ENCODE data around the gene LNX1. TPM values are rescaled to one million over a fixed set of nuclear protein-coding genes. Genes with fewer than 3 reads are reported as not detected.

Gene LNX1
- total RNA-seq, 5 donors from 2014 or later (not counting 1 experiment from before 2014, with no cell fraction given), result 0.45 TPM; not detected in 4

DNA sequence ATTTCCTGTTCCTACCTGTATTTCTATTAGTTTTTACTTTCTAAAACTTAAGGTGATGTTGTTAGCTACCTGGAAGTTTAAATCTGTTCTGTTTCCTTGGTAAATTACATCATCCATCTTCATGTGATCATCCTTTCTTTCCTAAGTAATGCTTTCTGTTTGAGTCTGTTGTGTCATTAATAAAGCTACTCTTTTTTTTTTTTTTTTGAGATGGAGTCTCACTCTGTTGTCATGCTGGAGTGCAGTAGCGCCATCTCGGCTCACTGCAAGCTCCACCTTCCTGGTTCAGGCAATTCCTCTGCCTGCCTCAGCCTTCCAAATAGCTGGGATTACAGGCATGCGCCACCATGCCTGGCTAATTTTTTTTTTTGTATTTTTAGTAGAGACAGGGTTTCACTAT lies 140.5 kb downstream of the LNX1 start:
- H3K9me3 ChIP-seq, result no peaks in the 10 kb centered on the region
- H3K27me3 Mint-ChIP-seq, result no peaks in the 10 kb centered on the region
- peaks cover 6 to 13% (median 13%) of the 10 kb centered on the region in 3 donors for H3K4me1 Mint-ChIP-seq
- H3K4me1 ChIP-seq (ENCODE audit: control insufficient read depth in 1 of 2, extremely low read depth in 1 of 2, insufficient read depth in 2 of 2, low read length in 2 of 2), result no peaks in the 10 kb centered on the region
- H3K27me3 ChIP-seq (replicated peaks in 1 of 2; ENCODE audit: control insufficient read depth in 2 of 2, extremely low read depth in 1 of 2, insufficient read depth in 2 of 2, low read length in 1 of 2), result no peaks in the 10 kb centered on the region
- H3K27ac Mint-ChIP-seq, result peak overlapping the region in 1 of 2 donors; percentile 23
- WGBS (ENCODE audit: insufficient coverage), result no CpG with 5 or more reads among the region's 3 CpGs
- peaks cover 0 to 43% of the 10 kb centered on the region in 2 donors for H3K36me3 ChIP-seq (ENCODE audit: control insufficient read depth in 2 of 2, extremely low read depth in 1 of 2, insufficient read depth in 1 of 2, low read length in 1 of 2)
- no peaks in the 10 kb centered on the region for H3K9me3 Mint-ChIP-seq
- H3K27ac ChIP-seq (ENCODE audit: low read length), result no peak overlapping the region
- H3K36me3 Mint-ChIP-seq, result peaks cover 56% of the 10 kb centered on the region
- no peak overlapping the region for H3K4me3 Mint-ChIP-seq
- POLR2A ChIA-PET, result interaction anchor here in 1 of 2 donors (0.6 kb wide), 1 partner anchor 10 kb away, joined by 4 read pairs; no protein-coding TSS in a partner anchor
- CTCF ChIA-PET, result interaction anchor here in 1 of 2 donors (0.7 kb wide), 1 partner anchor 768 kb away, joined by 3 read pairs; no protein-coding TSS in a partner anchor
- DNase-seq, result no peak
- no peak for ATAC-seq (replicated peaks in 1 of 4)
- H3K4me3 ChIP-seq (ENCODE audit: control insufficient read depth in 1 of 2, extremely low read depth in 1 of 2, low read length in 1 of 2), result no peak overlapping the region

DNA sequence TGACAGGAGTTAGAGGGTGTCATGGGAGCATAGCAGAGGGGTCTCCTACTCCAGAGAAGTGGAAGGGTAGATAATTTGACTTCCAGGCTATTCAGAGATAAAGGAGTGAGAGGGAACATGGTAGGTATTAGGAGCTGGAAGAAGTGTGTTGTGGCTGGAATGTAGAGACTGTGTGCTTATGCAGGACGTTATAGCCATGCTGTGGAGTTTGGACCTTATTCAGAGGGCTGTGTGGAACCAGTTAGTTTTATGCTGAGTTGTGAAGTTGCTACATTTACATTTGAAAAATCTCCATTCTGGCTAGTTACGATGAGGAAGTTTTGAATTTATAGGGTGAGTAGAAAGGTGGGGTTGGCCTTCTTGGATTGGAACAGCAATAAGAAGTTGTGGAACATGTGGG lies 146.3 kb downstream of the LNX1 start:
- H3K4me3 ChIP-seq (ENCODE audit: control insufficient read depth in 1 of 2, extremely low read depth in 1 of 2, low read length in 1 of 2), result no peak overlapping the region
- Mint-ChIP-seq H3K27me3 (no peaks in the 10 kb centered on the region), H3K9me3 (no peaks in the 10 kb centered on the region), H3K4me3 (no peak overlapping the region), H3K27ac (peak overlapping the region in 1 of 2 donors; percentile 18), H3K36me3 (peaks cover 60% of the 10 kb centered on the region), H3K4me1 (peaks cover 17 to 28% (median 21%) of the 10 kb centered on the region in 3 donors)
- ATAC-seq (replicated peaks in 1 of 4), result no peak
- no peaks in the 10 kb centered on the region for H3K9me3 ChIP-seq
- no peak overlapping the region for H3K27ac ChIP-seq (ENCODE audit: low read length)
- CTCF ChIA-PET, result no interaction called here
- 100% methylated on average over 1 of the region's 2 CpGs for WGBS (ENCODE audit: insufficient coverage)
- POLR2A ChIA-PET, result no interaction called here
- H3K36me3 ChIP-seq (ENCODE audit: control insufficient read depth in 2 of 2, extremely low read depth in 1 of 2, insufficient read depth in 1 of 2, low read length in 1 of 2), result peaks cover 0 to 46% of the 10 kb centered on the region in 2 donors
- no peaks in the 10 kb centered on the region for H3K27me3 ChIP-seq (replicated peaks in 1 of 2; ENCODE audit: control insufficient read depth in 2 of 2, extremely low read depth in 1 of 2, insufficient read depth in 2 of 2, low read length in 1 of 2)
- DNase-seq, result no peak
- H3K4me1 ChIP-seq (ENCODE audit: control insufficient read depth in 1 of 2, extremely low read depth in 1 of 2, insufficient read depth in 2 of 2, low read length in 2 of 2), result no peaks in the 10 kb centered on the region

DNA sequence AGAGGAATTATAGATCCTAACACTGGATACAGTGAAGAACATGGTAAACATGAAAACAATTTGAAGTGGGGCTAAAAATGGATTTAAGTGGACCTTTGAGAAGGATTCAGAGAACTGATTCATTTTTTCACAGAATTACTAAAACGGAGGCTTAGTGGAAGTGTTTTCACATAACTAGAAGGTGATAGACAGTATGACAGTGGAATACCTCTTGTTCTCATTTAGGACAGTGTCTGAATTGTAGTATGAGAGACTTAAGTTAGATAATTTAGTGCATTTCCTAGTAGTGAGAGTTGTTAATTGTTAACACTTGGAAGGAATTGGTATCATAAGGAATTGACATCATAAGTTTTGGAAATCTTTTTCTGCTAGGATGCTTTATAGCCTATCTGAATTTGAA lies 149.7 kb downstream of the LNX1 start:
- DNase-seq, result no peak
- WGBS (ENCODE audit: insufficient coverage), result no CpG with 5 or more reads among the region's 1 CpG
- ChIA-PET CTCF (no interaction called here), POLR2A (no interaction called here)
- no peaks in the 10 kb centered on the region for H3K27me3 Mint-ChIP-seq
- no peak overlapping the region for H3K4me3 Mint-ChIP-seq
- no peaks in the 10 kb centered on the region for H3K27me3 ChIP-seq (replicated peaks in 1 of 2; ENCODE audit: control insufficient read depth in 2 of 2, extremely low read depth in 1 of 2, insufficient read depth in 2 of 2, low read length in 1 of 2)
- no peak for ATAC-seq (replicated peaks in 1 of 4)
- H3K4me1 ChIP-seq (ENCODE audit: control insufficient read depth in 1 of 2, extremely low read depth in 1 of 2, insufficient read depth in 2 of 2, low read length in 2 of 2), result no peaks in the 10 kb centered on the region
- H3K36me3 ChIP-seq (ENCODE audit: control insufficient read depth in 2 of 2, extremely low read depth in 1 of 2, insufficient read depth in 1 of 2, low read length in 1 of 2), result peaks cover 0 to 53% of the 10 kb centered on the region in 2 donors
- no peaks in the 10 kb centered on the region for H3K9me3 ChIP-seq
- no peak overlapping the region for H3K4me3 ChIP-seq (ENCODE audit: control insufficient read depth in 1 of 2, extremely low read depth in 1 of 2, low read length in 1 of 2)
- H3K27ac Mint-ChIP-seq, result no peak overlapping the region
- H3K36me3 Mint-ChIP-seq, result peaks cover 68% of the 10 kb centered on the region
- peaks cover 27 to 29% (median 27%) of the 10 kb centered on the region in 3 donors for H3K4me1 Mint-ChIP-seq
- no peaks in the 10 kb centered on the region for H3K9me3 Mint-ChIP-seq
- H3K27ac ChIP-seq (ENCODE audit: low read length), result no peak overlapping the region

DNA sequence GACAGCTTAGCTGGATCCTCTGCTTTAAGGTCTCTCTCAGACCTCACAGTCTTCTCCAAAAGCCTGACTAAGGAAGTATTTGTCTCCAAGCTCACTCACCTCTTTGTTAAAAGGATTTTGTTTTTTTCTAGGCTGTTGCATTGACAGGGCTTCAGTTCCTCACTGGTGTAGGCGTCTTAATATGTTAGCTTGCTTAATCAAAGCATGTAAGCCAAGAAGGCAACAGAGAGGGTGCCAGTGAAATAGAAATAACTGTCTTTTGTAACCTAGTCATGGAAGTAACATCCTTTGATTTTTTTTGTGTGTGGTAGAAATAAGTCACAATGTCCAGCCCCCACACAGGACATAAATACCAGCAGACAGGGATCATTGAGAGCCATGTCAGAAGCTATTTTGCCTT lies 155.0 kb downstream of the LNX1 start:
- CTCF ChIA-PET, result interaction anchor here in 1 of 2 donors (0.6 kb wide), 1 partner anchor 333 kb away, joined by 3 read pairs; no protein-coding TSS in a partner anchor
- POLR2A ChIA-PET, result no interaction called here
- WGBS (ENCODE audit: insufficient coverage), result no CpG with 5 or more reads among the region's 1 CpG
- no peak overlapping the region for H3K4me3 Mint-ChIP-seq
- H3K4me1 ChIP-seq (ENCODE audit: control insufficient read depth in 1 of 2, extremely low read depth in 1 of 2, insufficient read depth in 2 of 2, low read length in 2 of 2), result no peaks in the 10 kb centered on the region
- H3K9me3 ChIP-seq, result no peaks in the 10 kb centered on the region
- DNase-seq (no peak), ATAC-seq (replicated peaks in 1 of 4) (no peak)
- peaks cover 23 to 28% (median 24%) of the 10 kb centered on the region in 3 donors for H3K4me1 Mint-ChIP-seq
- H3K27me3 ChIP-seq (replicated peaks in 1 of 2; ENCODE audit: control insufficient read depth in 2 of 2, extremely low read depth in 1 of 2, insufficient read depth in 2 of 2, low read length in 1 of 2), result no peaks in the 10 kb centered on the region
- H3K36me3 Mint-ChIP-seq, result peaks cover 46% of the 10 kb centered on the region
- H3K4me3 ChIP-seq (ENCODE audit: control insufficient read depth in 1 of 2, extremely low read depth in 1 of 2, low read length in 1 of 2), result no peak overlapping the region
- H3K27me3 Mint-ChIP-seq, result no peaks in the 10 kb centered on the region
- H3K9me3 Mint-ChIP-seq, result no peaks in the 10 kb centered on the region
- peaks cover 3 to 35% of the 10 kb centered on the region in 2 donors for H3K36me3 ChIP-seq (ENCODE audit: control insufficient read depth in 2 of 2, extremely low read depth in 1 of 2, insufficient read depth in 1 of 2, low read length in 1 of 2)
- no peak overlapping the region for H3K27ac Mint-ChIP-seq
- no peak overlapping the region for H3K27ac ChIP-seq (ENCODE audit: low read length)

DNA sequence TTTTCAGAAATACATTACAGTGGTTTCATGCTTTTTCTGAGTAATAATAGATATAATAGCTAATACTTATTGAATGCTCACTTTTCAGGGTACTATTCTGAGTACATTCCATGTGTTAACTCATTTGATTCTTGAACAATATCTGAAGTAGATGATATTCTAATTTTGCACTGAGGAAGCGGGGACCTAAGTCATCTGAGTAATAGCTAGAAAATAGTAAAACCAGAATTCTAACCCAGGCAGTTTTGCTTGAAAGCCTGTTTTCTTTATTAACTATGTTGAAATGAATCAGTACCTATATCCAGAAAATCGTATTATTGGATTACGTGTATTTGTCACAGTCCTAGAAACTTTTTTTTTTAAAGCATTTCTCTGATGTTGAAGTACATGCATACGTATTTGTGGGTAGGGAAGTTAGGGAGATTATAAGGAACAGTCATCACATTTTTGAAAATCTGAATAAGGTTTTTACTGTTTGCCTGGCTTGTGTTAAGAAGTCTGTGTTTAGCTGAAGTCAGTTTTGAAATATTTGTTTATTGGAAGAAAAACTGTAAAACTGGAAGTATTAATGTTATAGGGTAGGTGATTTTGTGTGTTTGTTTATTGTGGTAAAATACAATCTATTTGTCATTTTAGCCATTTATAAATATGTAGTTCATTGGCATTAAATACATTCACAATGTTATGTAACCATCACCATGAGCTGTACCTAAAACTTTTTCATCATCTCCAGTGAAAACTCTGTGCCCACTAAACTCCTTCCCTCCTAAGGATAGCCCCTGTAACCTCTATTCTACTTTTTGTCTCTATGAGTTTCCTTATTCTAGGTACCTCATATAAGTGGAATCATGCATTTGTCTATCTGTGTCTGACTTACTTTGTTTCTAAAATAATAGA lies 158.5 kb downstream of the LNX1 start:
- Mint-ChIP-seq H3K4me3 (no peak overlapping the region), H3K27me3 (no peaks in the 10 kb centered on the region), H3K27ac (peak overlapping the region in 1 of 2 donors; percentile 12), H3K4me1 (peaks cover 12 to 26% (median 24%) of the 10 kb centered on the region in 3 donors), H3K36me3 (peaks cover 50% of the 10 kb centered on the region), H3K9me3 (no peaks in the 10 kb centered on the region)
- ATAC-seq (replicated peaks in 1 of 4) (no peak), DNase-seq (no peak)
- peaks cover 3 to 42% of the 10 kb centered on the region in 2 donors for H3K36me3 ChIP-seq (ENCODE audit: control insufficient read depth in 2 of 2, extremely low read depth in 1 of 2, insufficient read depth in 1 of 2, low read length in 1 of 2)
- H3K4me1 ChIP-seq (ENCODE audit: control insufficient read depth in 1 of 2, extremely low read depth in 1 of 2, insufficient read depth in 2 of 2, low read length in 2 of 2), result no peaks in the 10 kb centered on the region
- H3K9me3 ChIP-seq, result no peaks in the 10 kb centered on the region
- ChIA-PET POLR2A (no interaction called here), CTCF (interaction anchor here in 1 of 2 donors (0.7 kb wide), 1 partner anchor 180 kb away, joined by 4 read pairs; no protein-coding TSS in a partner anchor)
- H3K4me3 ChIP-seq (ENCODE audit: control insufficient read depth in 1 of 2, extremely low read depth in 1 of 2, low read length in 1 of 2), result no peak overlapping the region
- H3K27ac ChIP-seq (ENCODE audit: low read length), result no peak overlapping the region
- WGBS (ENCODE audit: insufficient coverage), result 74% methylated on average over 2 of the region's 4 CpGs
- no peaks in the 10 kb centered on the region for H3K27me3 ChIP-seq (replicated peaks in 1 of 2; ENCODE audit: control insufficient read depth in 2 of 2, extremely low read depth in 1 of 2, insufficient read depth in 2 of 2, low read length in 1 of 2)

DNA sequence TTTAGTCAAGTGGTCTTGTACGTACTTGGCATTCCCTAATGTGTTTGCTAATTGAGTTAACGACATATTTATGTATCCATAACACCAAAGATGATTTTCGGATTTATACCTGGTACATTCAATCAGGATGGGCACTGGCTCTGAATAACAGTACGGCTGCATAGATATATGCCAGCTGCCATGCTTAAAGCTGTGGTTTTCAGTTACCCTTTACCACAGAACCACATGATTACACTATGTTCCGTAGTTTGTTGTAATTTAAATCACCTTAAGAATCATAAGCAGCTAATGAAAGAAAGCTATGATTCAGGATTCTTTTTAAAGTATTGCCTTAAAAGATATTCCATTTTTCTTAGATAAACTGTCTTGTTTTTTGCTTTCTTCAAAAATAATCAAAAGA lies 160.2 kb downstream of the LNX1 start:
- no peaks in the 10 kb centered on the region for H3K4me1 ChIP-seq (ENCODE audit: control insufficient read depth in 1 of 2, extremely low read depth in 1 of 2, insufficient read depth in 2 of 2, low read length in 2 of 2)
- Mint-ChIP-seq H3K27me3 (no peaks in the 10 kb centered on the region), H3K4me1 (peaks cover 11 to 24% (median 20%) of the 10 kb centered on the region in 3 donors), H3K36me3 (peaks cover 45% of the 10 kb centered on the region), H3K27ac (no peak overlapping the region), H3K9me3 (no peaks in the 10 kb centered on the region), H3K4me3 (no peak overlapping the region)
- H3K4me3 ChIP-seq (ENCODE audit: control insufficient read depth in 1 of 2, extremely low read depth in 1 of 2, low read length in 1 of 2), result no peak overlapping the region
- no peak overlapping the region for H3K27ac ChIP-seq (ENCODE audit: low read length)
- peaks cover 3 to 52% of the 10 kb centered on the region in 2 donors for H3K36me3 ChIP-seq (ENCODE audit: control insufficient read depth in 2 of 2, extremely low read depth in 1 of 2, insufficient read depth in 1 of 2, low read length in 1 of 2)
- ChIA-PET CTCF (interaction anchor here in 1 of 2 donors (0.8 kb wide), 1 partner anchor 11 kb away, joined by 4 read pairs; no protein-coding TSS in a partner anchor), POLR2A (interaction anchor here in 1 of 2 donors (1.1 to 1.3 kb wide), 2 partner anchors 18 to 40 kb away, joined by 3 read pairs; no protein-coding TSS in a partner anchor)
- DNase-seq, result peak in 1 of 35 experiments; percentile 17
- WGBS (ENCODE audit: insufficient coverage), result 90% methylated on average over 3 of the region's 5 CpGs
- peak in 2 of 4 experiments; percentile 55 to 64 for ATAC-seq (replicated peaks in 1 of 4)
- H3K27me3 ChIP-seq (replicated peaks in 1 of 2; ENCODE audit: control insufficient read depth in 2 of 2, extremely low read depth in 1 of 2, insufficient read depth in 2 of 2, low read length in 1 of 2), result no peaks in the 10 kb centered on the region
- H3K9me3 ChIP-seq, result no peaks in the 10 kb centered on the region
